IMR-90 (cell line): Measurements from ENCODE around the gene LAIR1.
"Not testable (repeated sequence)": the region's sequence is repeated elsewhere in the genome, so short reads cannot be mapped to it uniquely, and the experiment has no call there.

Source experiments
- BHLHE40 ChIP-seq: fragments of 150-350 bp; IDR thresholded peaks from 2 replicates; pipeline ENCODE4 v1.6.1; 2016; ENCODE audit warnings: mild to moderate bottlenecking, low read depth, low read length
- CEBPB ChIP-seq: IDR thresholded peaks from 2 replicates; pipeline ENCODE4 v1.6.1; 2012; ENCODE audit warnings: low read depth, low read length, improper control_type of control experiment
- CHD1 ChIP-seq: IDR thresholded peaks from 2 replicates; pipeline ENCODE4 v1.6.1; 2012; ENCODE audit warnings: low read depth, low read length, improper control_type of control experiment
- CTCF ChIP-seq: conservative IDR thresholded peaks from 2 replicates; pipeline ENCODE4 v1.5.1; 2012; ENCODE audit warnings: mild to moderate bottlenecking, low read depth, low read length, improper control_type of control experiment
- FOS ChIP-seq: fragments of 150-350 bp; IDR thresholded peaks from 2 replicates; pipeline ENCODE4 v1.6.1; 2016; ENCODE audit warnings: low read depth, low read length
- MAFK ChIP-seq: IDR thresholded peaks from 2 replicates; pipeline ENCODE4 v1.6.1; 2012; ENCODE audit warnings: low read depth, low read length, improper control_type of control experiment
- MAZ ChIP-seq: IDR thresholded peaks from 2 replicates; pipeline ENCODE4 v1.6.1; 2012; ENCODE audit warnings: low read depth, mild to moderate bottlenecking, low read length, improper control_type of control experiment, moderate library complexity, borderline replicate concordance
- NFE2L2 ChIP-seq: fragments of 150-350 bp; IDR thresholded peaks from 2 replicates; pipeline ENCODE4 v1.6.1; 2016; ENCODE audit warnings: low read depth, mild to moderate bottlenecking, low read length
- POLR2A ChIP-seq: IDR thresholded peaks from 2 replicates; pipeline ENCODE4 v1.6.1; 2012; ENCODE audit warnings: mild to moderate bottlenecking, low read depth, low read length
- RAD21 ChIP-seq: IDR thresholded peaks from 2 replicates; pipeline ENCODE4 v1.6.1; 2012; ENCODE audit warnings: low read length, improper control_type of control experiment
- RCOR1 ChIP-seq: IDR thresholded peaks from 2 replicates; pipeline ENCODE4 v1.6.1; 2012; ENCODE audit warnings: mild to moderate bottlenecking, low read length, improper control_type of control experiment; ENCODE audit not compliant: insufficient replicate concordance
- RFX5 ChIP-seq: IDR thresholded peaks from 2 replicates; pipeline ENCODE4 v1.8.0; 2012; ENCODE audit warnings: low read depth, mild to moderate bottlenecking, low read length, moderate library complexity
- SMC3 ChIP-seq: fragments of 150-350 bp; IDR thresholded peaks from 2 replicates; pipeline ENCODE4 v1.6.1; 2016; ENCODE audit warnings: low read depth, mild to moderate bottlenecking, antibody characterized with exemption, low read length, moderate library complexity
- USF2 ChIP-seq: fragments of 150-350 bp; IDR thresholded peaks from 2 replicates; pipeline ENCODE4 v1.6.1; 2017; ENCODE audit warnings: mild to moderate bottlenecking, antibody characterized with exemption, low read length, low read depth

GRCh38 chr19:54361680-54362422 is 2.9 kb downstream of the LAIR1 start:
- TF ChIP-seq SMC3, POLR2A, CTCF, NFE2L2, MAFK, RFX5, USF2, RCOR1, FOS, CEBPB, RAD21, BHLHE40, MAZ, CHD1: not testable (repeated sequence)
